WTC11 (cell line): ENCODE results near the gene MZT1. TPM values are rescaled to one million over a fixed set of nuclear protein-coding genes. Genes with fewer than 3 reads are reported as not detected.

Experiments used
- ATAC-seq: fragments of 200-7000 bp; cut with Tn5 transposase; 2 replicates; pipeline ENCODE4 v1.10.0; 2021; ENCODE audit warnings: mild to moderate bottlenecking, moderate library complexity
- CTCF ChIA-PET: fragments of 300-600 bp; sonication (Branson Sonifier 250); formaldehyde crosslinking; loops from one replicate; lab custom pipeline; 2021; ENCODE audit warnings: antibody characterized with exemption; lab: Charles Lee
- POLR2A ChIA-PET: fragments of 350-600 bp; sonication (Branson Sonifier 250); formaldehyde crosslinking; loops from one replicate; lab custom pipeline; 2021; ENCODE audit warnings: antibody characterized with exemption; lab: Charles Lee
- DNase-seq: peaks from one replicate; pipeline ENCODE4 v3.0.0; 2021; ENCODE audit warnings: low spot score
- H3K27ac Mint-ChIP-seq: 2 replicates; pipeline ENCODE4 v1.8.0; 2021; ENCODE audit warnings: mixed read lengths
- H3K27me3 Mint-ChIP-seq: 2 replicates; pipeline ENCODE4 v1.8.0; 2021; ENCODE audit warnings: low read depth, mild to moderate bottlenecking, moderate library complexity, mixed read lengths
- H3K36me3 Mint-ChIP-seq: 2 replicates; pipeline ENCODE4 v1.8.0; 2021; ENCODE audit warnings: mixed read lengths
- H3K4me1 Mint-ChIP-seq: 2 replicates; pipeline ENCODE4 v1.8.0; 2022; ENCODE audit warnings: mixed read lengths
- H3K4me3 Mint-ChIP-seq: 2 replicates; pipeline ENCODE4 v1.8.0; 2021; ENCODE audit warnings: mild to moderate bottlenecking, moderate library complexity, mixed read lengths
- H3K9me3 Mint-ChIP-seq: 2 replicates; pipeline ENCODE4 v1.8.0; 2021; ENCODE audit warnings: mixed read lengths
- CREM ChIP-seq: sonication (generic); formaldehyde crosslinking; IDR thresholded peaks from 2 replicates; pipeline ENCODE4 v1.8.1; 2022; ENCODE audit warnings: mild to moderate bottlenecking, missing genetic modification reagents, moderate library complexity
- ETV6 ChIP-seq: sonication (generic); formaldehyde crosslinking; IDR thresholded peaks from 2 replicates; pipeline ENCODE4 v1.8.1; 2022; ENCODE audit warnings: mild to moderate bottlenecking, missing genetic modification reagents
- IRF2 ChIP-seq: sonication (generic); formaldehyde crosslinking; IDR thresholded peaks from 2 replicates; pipeline ENCODE4 v1.8.0; 2022; ENCODE audit warnings: low read depth, missing genetic modification reagents, borderline replicate concordance
- JAZF1 ChIP-seq: fragments of 250-450 bp; sonication (Bioruptor Pico); IDR thresholded peaks from 2 replicates; pipeline ENCODE4 v1.9.0; 2021; ENCODE audit warnings: moderate library complexity, mild to moderate bottlenecking, inconsistent platforms
- KAT7 ChIP-seq: sonication (generic); formaldehyde crosslinking; IDR thresholded peaks from 2 replicates; pipeline ENCODE4 v1.8.1; 2023; ENCODE audit warnings: missing genetic modification reagents, mild to moderate bottlenecking, borderline replicate concordance
- SMAD3 ChIP-seq: sonication (generic); formaldehyde crosslinking; IDR thresholded peaks from 2 replicates; pipeline ENCODE4 v1.8.0; 2022; ENCODE audit warnings: missing genetic modification reagents, mild to moderate bottlenecking, borderline replicate concordance
- SOX15 ChIP-seq: fragments of 250-450 bp; sonication (Bioruptor Pico); IDR thresholded peaks from 2 replicates; pipeline ENCODE4 v1.9.0; 2021; ENCODE audit warnings: mild to moderate bottlenecking
- SP1 ChIP-seq: sonication (generic); formaldehyde crosslinking; conservative IDR thresholded peaks from 2 replicates; pipeline ENCODE4 v1.8.1; 2022; ENCODE audit warnings: missing genetic modification reagents
- TP53 ChIP-seq: sonication (generic); formaldehyde crosslinking; IDR thresholded peaks from 2 replicates; pipeline ENCODE4 v1.8.1; 2023; ENCODE audit warnings: mild to moderate bottlenecking, missing genetic modification reagents
- ZNF317 ChIP-seq: sonication (generic); formaldehyde crosslinking; IDR thresholded peaks from 2 replicates; pipeline ENCODE4 v1.8.1; 2023; ENCODE audit warnings: low read depth, mild to moderate bottlenecking, moderate library complexity, missing genetic modification reagents, borderline replicate concordance
- ZNF396 ChIP-seq: fragments of 250-450 bp; sonication (Bioruptor Pico); IDR thresholded peaks from 2 replicates; pipeline ENCODE4 v1.8.0; 2021; ENCODE audit warnings: mild to moderate bottlenecking, moderate library complexity, borderline replicate concordance
- total RNA-seq: library from RNA; stranded (reverse); gene quantifications from 3 replicates; pipeline ENCODE4 v1.2.3, GENCODE V29; 2021
- TF ChIP-seq, protein P1 (sequence below): fragments of 250-450 bp; sonication (Bioruptor Pico); IDR thresholded peaks from 2 replicates; pipeline ENCODE4 v1.9.0; 2021; ENCODE audit warnings: moderate library complexity, mild to moderate bottlenecking, inconsistent platforms, borderline replicate concordance
- TF ChIP-seq, protein P2 (sequence below): fragments of 250-450 bp; sonication (Bioruptor Pico); conservative IDR thresholded peaks from 2 replicates; pipeline ENCODE4 v1.9.0; 2021; ENCODE audit warnings: mild to moderate bottlenecking
- TF ChIP-seq, protein P3 (sequence below): sonication (generic); formaldehyde crosslinking; conservative IDR thresholded peaks from 2 replicates; pipeline ENCODE4 v1.8.1; 2023; ENCODE audit warnings: mild to moderate bottlenecking, low read depth, missing genetic modification reagents, moderate library complexity
- TF ChIP-seq, protein P4 (sequence below): sonication (generic); formaldehyde crosslinking; IDR thresholded peaks from 2 replicates; pipeline ENCODE4 v1.8.0; 2022; ENCODE audit warnings: mild to moderate bottlenecking, missing genetic modification reagents
- TF ChIP-seq, protein P5 (sequence below): sonication (generic); formaldehyde crosslinking; IDR thresholded peaks from 2 replicates; pipeline ENCODE4 v1.8.1; 2022; ENCODE audit warnings: mild to moderate bottlenecking, moderate library complexity, missing genetic modification reagents
- TF ChIP-seq, protein P6 (sequence below): fragments of 250-450 bp; sonication (Bioruptor Pico); IDR thresholded peaks from 2 replicates; pipeline ENCODE4 v1.8.0; 2021; ENCODE audit warnings: mild to moderate bottlenecking
- TF ChIP-seq, protein P7 (sequence below): sonication (generic); formaldehyde crosslinking; conservative IDR thresholded peaks from 2 replicates; pipeline ENCODE4 v1.8.1; 2022; ENCODE audit warnings: mild to moderate bottlenecking, missing genetic modification reagents
- TF ChIP-seq, protein P8 (sequence below): sonication (generic); formaldehyde crosslinking; IDR thresholded peaks from 2 replicates; pipeline ENCODE4 v1.8.1; 2023; ENCODE audit warnings: mild to moderate bottlenecking, moderate library complexity, missing genetic modification reagents
- TF ChIP-seq, protein P9 (sequence below): sonication (generic); formaldehyde crosslinking; IDR thresholded peaks from 2 replicates; pipeline ENCODE4 v1.8.1; 2022; ENCODE audit warnings: low read depth, mild to moderate bottlenecking, moderate library complexity, missing genetic modification reagents, borderline replicate concordance

MZT1 gene
- total RNA-seq, 1 experiment from 2014 or later, result 23.5 TPM

DNA sequence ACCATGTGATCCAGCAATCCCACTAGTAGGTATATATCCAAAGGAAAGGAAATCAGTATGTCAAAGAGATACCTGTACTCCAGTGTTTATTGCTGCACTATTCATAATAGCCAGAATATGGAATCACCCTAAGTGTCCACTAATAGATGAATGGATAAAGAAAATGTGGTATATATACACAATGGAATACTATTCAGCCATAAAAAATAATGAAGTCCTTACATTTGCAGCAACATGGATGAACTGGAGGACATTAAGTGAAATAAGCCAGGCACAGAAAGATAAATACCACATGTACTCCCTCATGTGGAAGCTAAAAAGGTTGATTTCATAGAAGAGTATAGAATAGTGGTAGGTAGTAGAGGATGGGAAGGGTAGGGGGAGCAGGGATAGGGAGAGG, 23.8 kb upstream of the MZT1 start:
- no peak for ATAC-seq
- POLR2A ChIA-PET, result no interaction called here

DNA sequence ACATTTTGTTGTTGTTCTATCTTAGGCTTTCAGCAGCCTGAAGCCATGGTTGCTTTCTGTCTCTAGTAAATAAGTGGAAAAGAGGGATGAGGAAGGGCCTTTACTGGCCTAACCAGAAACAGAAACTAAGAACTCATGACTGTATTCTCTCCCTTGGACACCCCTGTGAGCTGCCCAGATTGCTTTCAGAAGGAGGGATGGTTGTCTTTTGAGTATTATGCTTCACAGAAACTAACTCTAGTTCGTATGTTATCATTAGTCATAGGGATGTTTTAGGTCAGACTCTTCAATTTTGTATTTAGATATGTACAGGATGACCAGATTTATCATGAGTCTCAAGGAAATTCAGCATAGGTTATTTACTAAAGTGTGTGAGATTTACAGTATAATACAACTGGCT, 17.8 kb upstream of the MZT1 start:
- no peak for ATAC-seq

More for the DNA sequence above, 23.8 kb upstream of the MZT1 start:
- H3K36me3 Mint-ChIP-seq, result peaks cover 75% of the 10 kb centered on the region
- no peaks in the 10 kb centered on the region for H3K27me3 Mint-ChIP-seq
- no peak overlapping the region for H3K4me3 Mint-ChIP-seq
- TF ChIP-seq JAZF1 (CRISPR knock-in tag), result no peak
- TF ChIP-seq KAT7, result no peak
- no peak for TF ChIP-seq IRF2 (CRISPR knock-in tag)
- TF ChIP-seq, protein P1, sequence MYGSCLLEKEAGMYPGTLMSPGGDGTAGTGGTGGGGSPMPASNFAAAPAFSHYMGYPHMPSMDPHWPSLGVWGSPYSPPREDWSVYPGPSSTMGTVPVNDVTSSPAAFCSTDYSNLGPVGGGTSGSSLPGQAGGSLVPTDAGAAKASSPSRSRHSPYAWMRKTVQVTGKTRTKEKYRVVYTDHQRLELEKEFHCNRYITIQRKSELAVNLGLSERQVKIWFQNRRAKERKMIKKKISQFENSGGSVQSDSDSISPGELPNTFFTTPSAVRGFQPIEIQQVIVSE, result no peak
- H3K4me1 Mint-ChIP-seq, result no peaks in the 10 kb centered on the region
- no peak overlapping the region for H3K27ac Mint-ChIP-seq
- DNase-seq, result no peak
- H3K9me3 Mint-ChIP-seq, result peaks cover 4% of the 10 kb centered on the region; the same call in 1 of the 2 replicates
- CTCF ChIA-PET, result no interaction called here

DNA sequence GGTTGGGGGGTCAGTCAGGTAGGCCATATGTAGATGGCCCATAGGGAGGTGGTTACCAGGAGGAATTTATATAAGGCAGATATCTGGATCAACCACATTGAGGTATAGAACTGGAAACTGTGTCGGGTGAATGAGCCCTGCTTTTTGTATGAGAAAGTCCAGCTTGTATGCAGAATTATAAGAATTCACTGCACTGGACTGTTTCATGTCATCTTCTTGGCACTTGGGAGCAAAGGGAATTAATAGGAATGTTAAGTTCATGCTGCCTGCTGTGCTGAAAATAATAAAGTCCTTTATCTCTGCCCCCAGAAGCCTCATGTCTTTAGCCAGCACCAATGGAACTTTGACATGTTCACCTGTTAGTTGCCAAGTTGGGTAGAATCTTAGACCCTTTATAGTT, 12.6 kb upstream of the MZT1 start:
- DNase-seq (no peak), ATAC-seq (no peak)
- no peak for TF ChIP-seq SP1 (CRISPR knock-in tag)
- TF ChIP-seq, protein P2, sequence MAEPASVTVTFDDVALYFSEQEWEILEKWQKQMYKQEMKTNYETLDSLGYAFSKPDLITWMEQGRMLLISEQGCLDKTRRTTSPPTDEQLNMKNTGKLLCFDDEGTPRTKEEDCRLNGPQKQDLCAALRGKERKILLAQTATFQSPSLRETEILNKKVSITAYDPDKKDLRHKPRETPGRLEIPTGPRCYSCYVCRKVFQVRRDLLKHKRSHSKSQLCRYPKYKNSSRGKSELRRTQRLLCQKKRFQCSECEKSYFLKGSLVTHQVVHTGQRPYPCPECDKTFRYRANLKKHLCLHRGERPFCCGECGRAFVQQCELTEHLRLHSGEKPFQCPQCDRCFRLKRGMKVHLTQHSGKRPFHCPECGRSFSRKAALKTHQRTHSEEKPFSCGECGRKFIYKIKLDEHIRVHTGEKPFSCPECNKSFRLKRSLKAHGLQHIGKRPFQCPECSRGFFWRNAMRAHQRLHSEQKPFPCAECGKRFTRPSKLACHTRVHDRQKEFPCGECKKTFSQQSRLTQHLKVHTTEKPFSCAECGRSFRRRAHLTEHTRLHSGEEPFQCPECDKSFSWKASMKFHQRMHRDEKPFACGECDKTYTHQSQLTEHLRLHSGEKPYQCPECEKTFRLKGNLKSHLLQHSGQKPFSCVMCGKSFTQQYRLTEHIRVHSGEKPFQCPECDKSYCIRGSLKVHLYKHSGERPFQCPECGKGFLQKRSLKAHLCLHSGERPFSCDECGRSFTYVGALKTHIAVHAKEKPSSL (CRISPR knock-in tag), result no peak
- TF ChIP-seq CREM (CRISPR knock-in tag), result no peak
- no peak for TF ChIP-seq TP53 (CRISPR knock-in tag)
- TF ChIP-seq, protein P3, sequence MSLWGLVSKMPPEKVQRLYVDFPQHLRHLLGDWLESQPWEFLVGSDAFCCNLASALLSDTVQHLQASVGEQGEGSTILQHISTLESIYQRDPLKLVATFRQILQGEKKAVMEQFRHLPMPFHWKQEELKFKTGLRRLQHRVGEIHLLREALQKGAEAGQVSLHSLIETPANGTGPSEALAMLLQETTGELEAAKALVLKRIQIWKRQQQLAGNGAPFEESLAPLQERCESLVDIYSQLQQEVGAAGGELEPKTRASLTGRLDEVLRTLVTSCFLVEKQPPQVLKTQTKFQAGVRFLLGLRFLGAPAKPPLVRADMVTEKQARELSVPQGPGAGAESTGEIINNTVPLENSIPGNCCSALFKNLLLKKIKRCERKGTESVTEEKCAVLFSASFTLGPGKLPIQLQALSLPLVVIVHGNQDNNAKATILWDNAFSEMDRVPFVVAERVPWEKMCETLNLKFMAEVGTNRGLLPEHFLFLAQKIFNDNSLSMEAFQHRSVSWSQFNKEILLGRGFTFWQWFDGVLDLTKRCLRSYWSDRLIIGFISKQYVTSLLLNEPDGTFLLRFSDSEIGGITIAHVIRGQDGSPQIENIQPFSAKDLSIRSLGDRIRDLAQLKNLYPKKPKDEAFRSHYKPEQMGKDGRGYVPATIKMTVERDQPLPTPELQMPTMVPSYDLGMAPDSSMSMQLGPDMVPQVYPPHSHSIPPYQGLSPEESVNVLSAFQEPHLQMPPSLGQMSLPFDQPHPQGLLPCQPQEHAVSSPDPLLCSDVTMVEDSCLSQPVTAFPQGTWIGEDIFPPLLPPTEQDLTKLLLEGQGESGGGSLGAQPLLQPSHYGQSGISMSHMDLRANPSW (CRISPR knock-in tag), result no peak
- TF ChIP-seq, protein P1, result no peak
- no peak for TF ChIP-seq ETV6
- TF ChIP-seq ZNF396 (CRISPR knock-in tag), result no peak
- TF ChIP-seq SMAD3 (CRISPR knock-in tag), result no peak
- TF ChIP-seq, protein P4, sequence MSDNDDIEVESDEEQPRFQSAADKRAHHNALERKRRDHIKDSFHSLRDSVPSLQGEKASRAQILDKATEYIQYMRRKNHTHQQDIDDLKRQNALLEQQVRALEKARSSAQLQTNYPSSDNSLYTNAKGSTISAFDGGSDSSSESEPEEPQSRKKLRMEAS (CRISPR knock-in tag), result no peak
- TF ChIP-seq, protein P5, sequence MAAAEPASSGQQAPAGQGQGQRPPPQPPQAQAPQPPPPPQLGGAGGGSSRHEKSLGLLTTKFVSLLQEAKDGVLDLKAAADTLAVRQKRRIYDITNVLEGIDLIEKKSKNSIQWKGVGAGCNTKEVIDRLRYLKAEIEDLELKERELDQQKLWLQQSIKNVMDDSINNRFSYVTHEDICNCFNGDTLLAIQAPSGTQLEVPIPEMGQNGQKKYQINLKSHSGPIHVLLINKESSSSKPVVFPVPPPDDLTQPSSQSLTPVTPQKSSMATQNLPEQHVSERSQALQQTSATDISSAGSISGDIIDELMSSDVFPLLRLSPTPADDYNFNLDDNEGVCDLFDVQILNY, result no peak
- TF ChIP-seq, protein P6, sequence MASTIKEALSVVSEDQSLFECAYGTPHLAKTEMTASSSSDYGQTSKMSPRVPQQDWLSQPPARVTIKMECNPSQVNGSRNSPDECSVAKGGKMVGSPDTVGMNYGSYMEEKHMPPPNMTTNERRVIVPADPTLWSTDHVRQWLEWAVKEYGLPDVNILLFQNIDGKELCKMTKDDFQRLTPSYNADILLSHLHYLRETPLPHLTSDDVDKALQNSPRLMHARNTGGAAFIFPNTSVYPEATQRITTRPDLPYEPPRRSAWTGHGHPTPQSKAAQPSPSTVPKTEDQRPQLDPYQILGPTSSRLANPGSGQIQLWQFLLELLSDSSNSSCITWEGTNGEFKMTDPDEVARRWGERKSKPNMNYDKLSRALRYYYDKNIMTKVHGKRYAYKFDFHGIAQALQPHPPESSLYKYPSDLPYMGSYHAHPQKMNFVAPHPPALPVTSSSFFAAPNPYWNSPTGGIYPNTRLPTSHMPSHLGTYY, result no peak
- CTCF ChIA-PET, result no interaction called here
- H3K4me3 Mint-ChIP-seq, result no peak overlapping the region
- H3K36me3 Mint-ChIP-seq, result peaks cover 39% of the 10 kb centered on the region
- H3K27ac Mint-ChIP-seq, result no peak overlapping the region
- H3K9me3 Mint-ChIP-seq, result no peaks in the 10 kb centered on the region
- H3K4me1 Mint-ChIP-seq, result no peaks in the 10 kb centered on the region
- POLR2A ChIA-PET, result no interaction called here
- no peaks in the 10 kb centered on the region for H3K27me3 Mint-ChIP-seq

More for the DNA sequence above, 17.8 kb upstream of the MZT1 start:
- Mint-ChIP-seq H3K4me1 (no peaks in the 10 kb centered on the region), H3K36me3 (peaks cover 59% of the 10 kb centered on the region), H3K27me3 (no peaks in the 10 kb centered on the region), H3K27ac (no peak overlapping the region), H3K9me3 (no peaks in the 10 kb centered on the region), H3K4me3 (no peak overlapping the region)
- DNase-seq, result no peak
- no peak for TF ChIP-seq SOX15 (CRISPR knock-in tag)
- no peak for TF ChIP-seq ZNF317 (CRISPR knock-in tag)
- TF ChIP-seq, protein P7, sequence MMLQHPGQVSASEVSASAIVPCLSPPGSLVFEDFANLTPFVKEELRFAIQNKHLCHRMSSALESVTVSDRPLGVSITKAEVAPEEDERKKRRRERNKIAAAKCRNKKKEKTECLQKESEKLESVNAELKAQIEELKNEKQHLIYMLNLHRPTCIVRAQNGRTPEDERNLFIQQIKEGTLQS (CRISPR knock-in tag), result no peak
- TF ChIP-seq, protein P8, sequence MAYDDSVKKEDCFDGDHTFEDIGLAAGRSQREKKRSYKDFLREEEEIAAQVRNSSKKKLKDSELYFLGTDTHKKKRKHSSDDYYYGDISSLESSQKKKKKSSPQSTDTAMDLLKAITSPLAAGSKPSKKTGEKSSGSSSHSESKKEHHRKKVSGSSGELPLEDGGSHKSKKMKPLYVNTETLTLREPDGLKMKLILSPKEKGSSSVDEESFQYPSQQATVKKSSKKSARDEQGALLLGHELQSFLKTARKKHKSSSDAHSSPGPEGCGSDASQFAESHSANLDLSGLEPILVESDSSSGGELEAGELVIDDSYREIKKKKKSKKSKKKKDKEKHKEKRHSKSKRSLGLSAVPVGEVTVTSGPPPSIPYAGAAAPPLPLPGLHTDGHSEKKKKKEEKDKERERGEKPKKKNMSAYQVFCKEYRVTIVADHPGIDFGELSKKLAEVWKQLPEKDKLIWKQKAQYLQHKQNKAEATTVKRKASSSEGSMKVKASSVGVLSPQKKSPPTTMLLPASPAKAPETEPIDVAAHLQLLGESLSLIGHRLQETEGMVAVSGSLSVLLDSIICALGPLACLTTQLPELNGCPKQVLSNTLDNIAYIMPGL, result no peak
- no peak for TF ChIP-seq SP1 (CRISPR knock-in tag)
- TF ChIP-seq, protein P9, sequence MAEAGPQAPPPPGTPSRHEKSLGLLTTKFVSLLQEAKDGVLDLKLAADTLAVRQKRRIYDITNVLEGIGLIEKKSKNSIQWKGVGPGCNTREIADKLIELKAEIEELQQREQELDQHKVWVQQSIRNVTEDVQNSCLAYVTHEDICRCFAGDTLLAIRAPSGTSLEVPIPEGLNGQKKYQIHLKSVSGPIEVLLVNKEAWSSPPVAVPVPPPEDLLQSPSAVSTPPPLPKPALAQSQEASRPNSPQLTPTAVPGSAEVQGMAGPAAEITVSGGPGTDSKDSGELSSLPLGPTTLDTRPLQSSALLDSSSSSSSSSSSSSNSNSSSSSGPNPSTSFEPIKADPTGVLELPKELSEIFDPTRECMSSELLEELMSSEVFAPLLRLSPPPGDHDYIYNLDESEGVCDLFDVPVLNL (CRISPR knock-in tag), result no peak
- ChIA-PET POLR2A (no interaction called here), CTCF (no interaction called here)
